Measurements from ENCODE around the gene ELOVL7.
A peak's percentile ranks its signal among the peaks of the same experiment; 100 is the strongest.
"Not testable (repeated sequence)": the region's sequence is repeated elsewhere in the genome, so short reads cannot be mapped to it uniquely, and the experiment has no call there.

Gene ELOVL7

DNA sequence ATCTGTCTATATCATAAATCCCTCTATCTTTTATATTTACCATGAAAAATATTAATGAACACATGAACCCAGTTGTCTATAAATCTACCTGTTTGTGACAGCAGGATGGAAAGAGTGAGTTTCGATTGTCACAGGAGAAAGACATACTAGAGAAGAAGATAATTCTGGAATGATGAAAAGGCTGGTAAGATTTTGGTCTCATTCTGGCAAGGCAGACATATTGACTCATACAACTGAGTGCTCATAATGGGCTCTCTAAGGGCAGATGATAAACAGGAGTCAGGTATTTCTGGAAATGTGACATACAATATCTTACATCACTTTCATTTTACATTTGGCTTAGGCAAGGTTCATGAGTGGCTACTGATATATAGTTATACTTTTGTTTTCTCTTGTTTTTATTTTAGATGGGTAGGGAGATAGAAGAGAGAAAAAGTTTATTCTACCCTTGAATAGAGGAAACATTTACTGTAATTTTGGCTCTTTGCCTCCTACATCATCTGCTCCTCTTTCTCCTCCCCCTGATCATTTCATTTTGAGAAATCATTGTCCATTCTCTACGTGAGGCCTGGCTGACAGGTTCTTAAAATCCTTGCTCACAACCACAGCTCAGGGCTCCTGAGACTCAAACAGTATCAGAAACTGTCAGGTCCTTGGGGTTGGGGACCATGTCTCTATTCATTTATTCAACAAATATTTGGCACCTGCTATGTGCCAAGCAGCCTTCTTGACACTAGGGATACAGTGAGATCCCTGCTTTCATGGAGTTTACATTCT lies 14.4 kb downstream of the ELOVL7 start:
- no peak for DNase-seq

GRCh38 chr5:60827201-60827600 lies 16.9 kb downstream of the ELOVL7 start:
- DNase-seq, result no peak

DNA sequence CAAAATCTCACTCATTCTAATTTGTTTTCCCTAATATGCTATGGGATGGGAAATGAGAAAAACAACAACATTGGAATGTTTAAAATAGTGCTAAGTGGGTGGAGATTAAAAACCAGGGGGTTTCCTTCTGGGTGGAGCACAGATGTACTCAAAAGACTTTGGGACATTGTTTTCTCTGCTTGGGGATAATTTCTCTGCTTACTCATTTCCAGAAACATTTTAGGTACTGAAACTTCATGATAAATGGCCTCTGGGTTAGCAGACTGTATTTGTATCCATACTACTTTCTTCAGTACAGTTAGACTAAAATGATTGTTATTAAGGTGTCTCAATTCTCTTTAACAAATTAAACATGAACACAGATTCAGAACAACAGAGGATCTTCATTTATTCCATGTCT lies 17.4 kb downstream of the ELOVL7 start:
- no peak for DNase-seq

DNA sequence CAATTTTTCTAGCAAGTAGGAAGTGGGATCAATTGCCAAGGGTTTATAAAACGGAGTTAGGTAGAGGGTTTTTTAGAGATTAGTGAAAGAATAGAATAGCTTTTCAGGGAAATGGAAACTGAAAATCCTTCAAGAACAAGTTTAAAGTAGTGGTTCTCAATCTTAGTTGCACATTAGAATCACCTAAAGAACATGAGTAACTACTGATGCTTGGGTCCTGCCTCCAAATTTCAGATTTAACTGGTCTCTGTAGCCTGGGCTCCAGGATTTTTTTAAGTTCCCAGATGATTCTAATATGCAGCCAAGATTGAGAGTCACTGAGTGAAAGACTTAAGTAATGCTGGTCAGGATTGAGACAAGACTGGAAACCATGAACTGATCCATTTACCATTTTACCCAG lies 20.5 kb downstream of the ELOVL7 start:
- no peak for DNase-seq

DNA sequence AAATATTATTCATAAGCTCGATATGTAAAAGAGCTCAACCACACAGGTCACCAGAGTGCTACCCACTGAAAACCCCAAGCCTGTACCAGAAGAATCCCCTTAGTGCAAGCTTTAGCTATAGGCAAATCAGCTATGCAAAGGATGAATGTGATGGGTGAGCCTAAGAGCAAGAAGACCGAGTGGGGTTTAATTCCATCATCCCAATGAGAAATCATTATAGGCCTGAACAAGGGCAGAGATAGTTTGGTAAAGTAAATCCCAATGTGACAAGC lies 21.8 kb downstream of the ELOVL7 start:
- DNase-seq, result no peak

DNA sequence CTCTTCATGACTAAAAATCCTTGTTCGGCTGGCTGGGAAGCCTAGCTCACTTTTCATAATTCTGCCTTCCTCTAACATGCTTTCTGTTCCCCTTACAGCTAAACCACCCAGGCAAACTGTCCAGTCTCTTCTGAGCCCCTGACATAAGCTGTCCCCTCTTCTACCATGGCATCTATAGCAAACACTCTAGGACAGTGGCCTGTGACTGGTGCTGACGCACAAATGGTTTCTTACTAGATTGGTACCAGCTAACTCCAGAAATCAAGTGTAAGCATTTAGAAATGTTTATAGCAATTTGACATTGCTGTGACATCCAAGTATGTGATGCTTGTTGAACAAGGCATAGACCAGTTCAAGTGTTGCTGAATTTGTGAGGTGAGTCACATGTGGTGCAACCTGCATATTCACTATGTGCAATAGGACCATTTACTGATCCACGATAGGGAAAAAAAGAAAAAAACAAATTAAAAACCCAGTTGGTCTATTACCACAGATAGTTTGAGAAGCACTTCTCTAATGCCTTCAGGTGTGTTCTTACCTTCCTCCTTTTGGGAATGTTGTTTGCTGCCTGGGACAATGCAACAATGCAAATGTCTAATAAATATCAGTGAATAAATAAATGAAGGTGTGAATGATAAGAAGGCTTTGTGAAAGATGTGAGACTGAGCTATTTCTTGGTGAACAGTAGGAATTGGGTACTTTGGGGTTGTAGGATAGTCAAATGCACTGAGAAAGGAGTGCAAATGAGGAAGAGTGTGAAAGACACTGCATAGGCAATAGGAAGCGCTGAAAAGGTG lies 22.4 kb downstream of the ELOVL7 start:
- DNase-seq, result no peak

DNA sequence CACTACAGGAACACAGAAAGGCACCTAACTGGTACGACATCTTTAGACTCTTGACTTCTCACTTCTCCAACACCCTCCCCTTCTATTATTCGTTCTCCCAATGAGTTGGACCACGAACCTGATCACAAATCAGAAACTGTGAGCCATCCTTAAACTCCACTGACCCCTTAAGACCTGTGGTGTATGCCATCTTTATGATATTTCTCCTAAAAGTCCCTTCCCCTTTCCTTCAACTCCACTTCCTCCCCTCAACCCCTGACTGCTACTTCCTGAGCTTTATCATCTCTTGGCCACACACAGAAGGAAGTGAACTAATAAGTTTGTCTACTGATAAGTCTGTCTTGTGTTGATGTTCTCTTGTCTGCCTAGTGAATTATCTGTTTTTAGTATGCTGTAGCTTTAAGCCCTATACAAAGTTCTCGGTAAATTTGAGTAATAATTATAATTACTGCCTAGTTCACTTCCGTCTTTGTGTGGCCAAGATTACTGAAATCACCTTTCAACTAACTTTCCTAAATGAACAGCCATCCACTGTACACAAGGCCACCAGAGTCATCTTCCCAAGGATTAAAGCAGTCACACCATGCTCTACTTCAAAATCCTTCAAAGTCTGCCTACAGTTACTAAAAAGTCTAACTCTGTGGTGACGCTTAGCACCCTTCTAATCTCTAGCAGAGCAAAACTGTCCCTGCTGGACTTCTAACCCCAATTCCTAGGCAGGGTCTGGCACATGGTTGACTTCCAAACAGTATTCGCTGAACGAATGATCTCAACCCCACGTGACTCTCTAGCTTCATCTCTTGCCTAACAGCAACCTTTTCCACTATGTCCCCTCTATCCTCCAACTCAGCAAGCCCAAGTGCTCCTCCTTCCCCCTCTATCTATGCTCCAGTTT lies 23.2 kb downstream of the ELOVL7 start:
- peak; percentile 93 for DNase-seq

DNA sequence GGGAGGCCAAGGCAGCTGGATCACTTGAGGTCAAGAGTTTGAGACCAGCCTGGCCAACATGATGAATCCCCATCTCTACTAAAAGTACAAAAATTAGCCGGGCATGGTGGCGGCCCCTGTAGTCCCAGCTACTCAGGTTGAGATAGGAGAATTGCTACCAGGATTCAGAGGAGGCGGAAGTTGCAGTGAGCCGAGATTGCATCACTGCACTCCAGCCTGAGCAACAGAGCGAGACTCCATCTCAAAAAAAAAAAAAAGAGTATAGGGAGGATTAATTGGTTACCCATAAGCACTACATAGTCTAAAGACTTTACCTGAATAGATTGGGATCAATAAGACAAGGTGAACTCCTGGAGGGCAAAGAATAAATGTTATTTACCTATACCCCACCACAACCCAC lies 27.9 kb downstream of the ELOVL7 start:
- not testable (repeated sequence) for DNase-seq

- DNase-seq, result no peak
Observed at GRCh38 chr5:60814498-60814897, 29.6 kb downstream of the ELOVL7 start.

DNA sequence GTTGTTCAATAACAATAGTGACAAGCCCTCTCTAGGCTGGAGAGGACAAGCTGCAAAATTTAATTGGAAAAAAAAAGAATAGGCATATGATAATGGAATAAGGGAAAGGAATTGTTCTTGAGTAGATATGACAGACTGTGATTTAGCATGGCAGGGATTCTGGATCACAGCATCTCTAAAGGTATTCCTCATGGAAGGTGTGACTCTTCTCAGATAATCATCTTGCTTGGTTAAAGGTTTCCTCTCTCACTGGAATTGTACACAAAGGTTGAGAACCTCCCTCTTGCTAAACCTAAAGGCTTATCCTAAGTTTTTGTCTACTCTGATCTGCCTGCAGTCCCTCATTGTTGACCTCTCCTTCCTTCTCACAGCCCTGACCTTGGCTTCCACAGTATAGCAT lies 31.6 kb downstream of the ELOVL7 start:
- DNase-seq, result no peak

DNA sequence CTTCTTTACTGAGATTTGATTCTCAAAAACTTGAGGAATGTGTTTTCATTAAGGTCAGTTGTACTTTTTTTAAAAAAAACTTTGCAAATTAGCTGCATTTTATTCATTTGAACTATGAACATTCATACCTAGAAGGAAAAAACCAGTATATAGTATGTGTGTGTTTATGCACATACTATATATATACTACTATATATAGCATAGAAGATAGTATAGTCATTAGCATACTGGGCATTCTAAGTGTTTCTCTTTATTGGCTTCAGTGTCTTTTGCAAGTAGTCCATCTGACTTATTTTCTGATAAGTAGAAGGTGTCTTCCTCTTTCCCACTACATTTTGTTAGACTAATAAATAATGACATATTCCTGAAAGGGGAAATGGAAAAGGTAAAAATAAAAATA lies 33.0 kb downstream of the ELOVL7 start:
- no peak for DNase-seq

GRCh38 chr5:60810438-60811085 lies 33.5 kb downstream of the ELOVL7 start:
- DNase-seq, result no peak

GRCh38 chr5:60809891-60810425 lies 34.1 kb downstream of the ELOVL7 start:
- DNase-seq, result peak; percentile 51

DNA sequence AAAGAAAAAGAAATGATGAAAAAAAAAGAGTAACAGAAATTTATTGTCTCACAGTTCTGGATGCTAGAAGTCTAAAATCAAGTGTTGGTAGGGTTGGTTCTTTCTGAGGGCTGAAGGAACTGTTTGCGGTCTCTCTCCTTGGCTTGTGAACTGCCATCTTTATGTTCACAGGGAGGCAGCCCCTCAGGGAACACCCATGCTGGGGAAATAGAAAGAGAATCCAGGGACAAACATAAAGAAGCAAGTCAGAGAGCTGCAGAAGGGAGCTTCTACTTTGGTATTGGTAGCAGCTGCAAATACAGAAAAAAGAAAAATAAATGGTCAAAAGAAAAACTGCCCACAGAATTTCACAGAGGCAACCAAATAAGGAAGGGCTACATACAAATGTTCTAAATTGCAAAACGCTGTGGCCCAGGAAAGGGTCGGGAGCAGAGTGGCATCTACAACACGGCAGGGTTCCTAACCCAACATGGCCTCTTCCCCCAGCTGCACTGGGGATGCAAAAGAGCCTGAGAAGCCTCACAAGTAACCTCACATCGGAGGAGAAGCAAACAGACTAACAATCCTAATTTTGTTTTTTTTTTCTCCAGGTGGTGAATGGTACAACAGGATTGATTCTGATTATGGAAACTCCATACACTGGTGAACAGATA lies 37.4 kb downstream of the ELOVL7 start:
- DNase-seq, result no peak

GRCh38 chr5:60805463-60805862 lies 38.6 kb downstream of the ELOVL7 start:
- DNase-seq, result no peak

- peak; percentile 18 for DNase-seq
Observed at GRCh38 chr5:60803712-60804111, 40.4 kb downstream of the ELOVL7 start.

DNA sequence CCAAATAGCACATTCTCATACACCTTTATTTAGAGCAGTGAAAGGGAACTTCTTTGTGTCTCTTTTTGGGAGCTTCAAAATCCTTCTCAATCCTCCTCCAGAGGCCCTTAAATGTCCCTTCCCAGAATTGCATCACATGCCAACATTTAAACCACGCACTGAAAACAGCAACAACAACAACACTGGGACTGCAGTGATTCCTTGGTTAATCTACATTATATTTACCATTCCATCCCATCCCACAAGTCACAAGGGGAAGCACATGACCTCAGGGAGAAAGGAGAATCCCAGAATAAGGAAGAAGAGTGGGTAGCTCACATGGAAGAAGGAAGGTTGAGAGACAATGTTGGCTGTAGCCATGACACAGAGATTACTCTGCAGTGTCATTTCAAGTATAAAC lies 41.1 kb downstream of the ELOVL7 start:
- DNase-seq, result no peak

DNA sequence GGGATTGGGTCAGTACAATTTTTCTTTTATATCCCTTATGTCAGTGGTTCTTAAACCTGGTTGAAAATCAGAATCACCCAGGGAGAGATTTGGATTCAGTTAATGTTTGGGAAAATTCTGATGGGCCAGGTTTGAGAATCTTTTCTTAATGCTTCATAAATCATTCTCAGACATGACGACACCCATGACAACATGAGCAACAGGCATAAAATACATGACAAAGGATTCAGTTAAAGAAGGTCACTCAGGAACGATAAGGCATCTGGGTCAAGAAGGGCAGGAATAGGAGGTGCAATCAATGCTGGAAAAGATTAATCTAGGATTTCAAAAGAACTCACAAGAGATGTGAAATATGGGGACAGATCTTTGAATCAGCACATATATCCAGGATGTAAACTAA lies 41.8 kb downstream of the ELOVL7 start:
- DNase-seq, result no peak

DNA sequence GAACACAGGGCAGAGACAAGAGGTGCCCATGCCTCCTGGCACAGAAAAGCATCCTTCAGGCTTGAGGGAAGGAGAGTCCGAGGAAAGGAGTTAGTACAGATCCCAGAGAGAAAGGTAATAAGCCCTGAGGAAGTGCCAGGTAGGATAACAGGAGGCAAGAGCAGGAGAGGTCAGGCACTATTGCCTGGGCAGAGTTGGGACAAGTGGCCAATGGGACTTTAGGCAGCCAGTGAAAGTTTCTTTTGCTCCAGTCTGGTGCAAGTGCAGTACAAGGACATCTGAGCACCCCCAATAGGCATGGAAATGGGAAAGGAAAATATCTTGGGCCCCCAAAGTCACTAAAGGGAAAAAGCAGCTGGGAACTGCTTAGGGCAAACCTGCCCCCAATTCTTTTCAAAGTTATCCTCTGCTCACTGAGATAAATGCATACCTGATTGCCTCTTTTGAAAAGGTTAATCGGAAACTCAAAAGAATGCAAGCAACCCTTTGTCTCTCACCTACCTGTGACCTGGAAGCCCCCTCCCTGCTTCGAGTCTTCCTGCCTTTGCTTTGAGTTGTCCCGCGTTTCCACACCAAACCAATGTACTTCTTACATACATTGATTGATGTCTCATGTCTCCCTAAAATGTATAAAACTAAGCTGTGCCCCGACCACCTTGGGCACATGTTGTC lies 46.5 kb downstream of the ELOVL7 start:
- DNase-seq, result no peak

- not testable (repeated sequence) for DNase-seq
Observed at GRCh38 chr5:60795424-60795950, 48.6 kb downstream of the ELOVL7 start.

DNA sequence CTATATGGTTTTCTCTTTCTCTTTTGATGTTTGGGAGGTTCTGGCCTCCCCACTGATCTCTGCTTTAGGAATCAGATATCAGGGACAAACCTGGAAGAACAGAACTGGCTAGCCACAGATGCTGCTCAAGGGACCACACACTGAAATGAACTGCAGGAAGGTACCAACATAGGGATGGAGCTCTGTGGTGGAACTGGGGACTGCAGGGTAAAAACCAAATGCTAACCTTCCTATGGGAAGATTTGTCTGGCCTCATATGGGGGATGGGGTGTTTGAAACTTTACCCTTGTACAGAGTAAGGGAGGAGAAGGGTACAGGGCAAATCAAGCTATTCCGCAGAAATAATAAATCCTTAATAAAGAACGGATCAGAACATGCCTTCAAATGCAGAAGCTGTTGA lies 49.4 kb downstream of the ELOVL7 start:
- DNase-seq, result no peak

Data from hematopoietic multipotent progenitor cell treated with erythropoietin and hydrocortisone succinate and interleukin-3 and kit ligand, for 4 days (in vitro differentiated cells).